ENCODE measurements around the gene PF4V1. TPM values are rescaled to one million over a fixed set of nuclear protein-coding genes. Genes with fewer than 3 reads are reported as not detected.

PF4V1 gene
- total RNA-seq, 1 experiment from 2014 or later = not detected

GRCh38 chr4:73891326-73891725, 38.2 kb downstream of the PF4V1 start:
- POLR2A ChIA-PET = interaction anchor here (0.7 to 2.3 kb wide), 7 partner anchors 8 to 299 kb away, joined by 3 to 10 read pairs (median 3); no protein-coding TSS in a partner anchor
- no TSS peak for BruUV-seq (replicated peaks)
- H3K36me3 Mint-ChIP-seq (ENCODE audit: insufficient read depth, unreplicated experiment) = no peaks in the 10 kb centered on the region
- DNase-seq (ENCODE audit: unreplicated experiment) = no peak
- H3K27ac Mint-ChIP-seq (ENCODE audit: low read depth, unreplicated experiment) = peak overlapping the region; percentile 71
- CTCF ChIA-PET = interaction anchor here (0.7 kb wide), 1 partner anchor 276 kb away, joined by 3 read pairs; no protein-coding TSS in a partner anchor
- TF ChIP-seq CTCF (IDR thresholded peaks at IDR 0.05; ENCODE audit: unreplicated experiment) = no peak
- H3K4me1 Mint-ChIP-seq (ENCODE audit: insufficient read depth, unreplicated experiment) = peaks cover 47% of the 10 kb centered on the region
- no peaks in the 10 kb centered on the region for H3K9me3 Mint-ChIP-seq (ENCODE audit: unreplicated experiment)
- no peak overlapping the region for H3K4me3 Mint-ChIP-seq (ENCODE audit: unreplicated experiment)
- intact Hi-C loops (cut with micrococcal nuclease) = no loop called here
- H3K27me3 Mint-ChIP-seq (ENCODE audit: insufficient read depth, unreplicated experiment) = no peaks in the 10 kb centered on the region

- peak overlapping the region; percentile 71 for H3K27ac Mint-ChIP-seq (ENCODE audit: low read depth, unreplicated experiment)
- ChIA-PET POLR2A (interaction anchor here (0.7 to 2.3 kb wide), 7 partner anchors 8 to 300 kb away, joined by 3 to 10 read pairs (median 3); no protein-coding TSS in a partner anchor), CTCF (interaction anchor here (0.6 to 0.7 kb wide), 2 partner anchors 276 to 809 kb away, joined by 3 read pairs; no protein-coding TSS in a partner anchor)
- intact Hi-C loops (cut with micrococcal nuclease) = no loop called here
- BruUV-seq (replicated peaks) = TSS peak; percentile 40
- H3K27me3 Mint-ChIP-seq (ENCODE audit: insufficient read depth, unreplicated experiment) = no peaks in the 10 kb centered on the region
- peak; percentile 76 for DNase-seq (ENCODE audit: unreplicated experiment)
- H3K4me3 Mint-ChIP-seq (ENCODE audit: unreplicated experiment) = peak overlapping the region; percentile 5
- H3K9me3 Mint-ChIP-seq (ENCODE audit: unreplicated experiment) = no peaks in the 10 kb centered on the region
- peaks cover 45% of the 10 kb centered on the region for H3K4me1 Mint-ChIP-seq (ENCODE audit: insufficient read depth, unreplicated experiment)
- TF ChIP-seq CTCF (IDR thresholded peaks at IDR 0.05; ENCODE audit: unreplicated experiment) = no peak
- H3K36me3 Mint-ChIP-seq (ENCODE audit: insufficient read depth, unreplicated experiment) = no peaks in the 10 kb centered on the region
Observed at GRCh38 chr4:73891739-73892405, 38.8 kb downstream of the PF4V1 start.

- TF ChIP-seq CTCF (IDR thresholded peaks at IDR 0.05; ENCODE audit: unreplicated experiment) = no peak
- peaks cover 45% of the 10 kb centered on the region for H3K4me1 Mint-ChIP-seq (ENCODE audit: insufficient read depth, unreplicated experiment)
- H3K27me3 Mint-ChIP-seq (ENCODE audit: insufficient read depth, unreplicated experiment) = no peaks in the 10 kb centered on the region
- POLR2A ChIA-PET = interaction anchor here (0.7 kb wide), 1 partner anchor 19 kb away, joined by 4 read pairs; no protein-coding TSS in a partner anchor
- H3K4me3 Mint-ChIP-seq (ENCODE audit: unreplicated experiment) = no peak overlapping the region
- DNase-seq (ENCODE audit: unreplicated experiment) = no peak
- CTCF ChIA-PET = no interaction called here
- H3K36me3 Mint-ChIP-seq (ENCODE audit: insufficient read depth, unreplicated experiment) = no peaks in the 10 kb centered on the region
- no TSS peak for BruUV-seq (replicated peaks)
- intact Hi-C loops (cut with micrococcal nuclease) = no loop called here
- no peaks in the 10 kb centered on the region for H3K9me3 Mint-ChIP-seq (ENCODE audit: unreplicated experiment)
- H3K27ac Mint-ChIP-seq (ENCODE audit: low read depth, unreplicated experiment) = no peak overlapping the region
Observed at GRCh38 chr4:73892966-73893365, 39.9 kb downstream of the PF4V1 start.

- H3K27ac Mint-ChIP-seq (ENCODE audit: low read depth, unreplicated experiment) = no peak overlapping the region
Observed at GRCh38 chr4:73894001-73894400, 40.9 kb downstream of the PF4V1 start.

More at GRCh38 chr4:73894001-73894400, 40.9 kb downstream of the PF4V1 start:
- H3K36me3 Mint-ChIP-seq (ENCODE audit: insufficient read depth, unreplicated experiment) = no peaks in the 10 kb centered on the region
- no peaks in the 10 kb centered on the region for H3K9me3 Mint-ChIP-seq (ENCODE audit: unreplicated experiment)
- H3K27me3 Mint-ChIP-seq (ENCODE audit: insufficient read depth, unreplicated experiment) = no peaks in the 10 kb centered on the region
- H3K4me3 Mint-ChIP-seq (ENCODE audit: unreplicated experiment) = no peak overlapping the region
- BruUV-seq (replicated peaks) = no TSS peak
- ChIA-PET POLR2A (interaction anchor here (0.6 to 1.8 kb wide), 4 partner anchors 9 to 218 kb away, joined by 3 to 8 read pairs (median 6); no protein-coding TSS in a partner anchor), CTCF (interaction anchor here (1.3 to 1.9 kb wide), 2 partner anchors 8 to 29 kb away, joined by 3 to 10 read pairs; no protein-coding TSS in a partner anchor)
- H3K4me1 Mint-ChIP-seq (ENCODE audit: insufficient read depth, unreplicated experiment) = peaks cover 46% of the 10 kb centered on the region
- intact Hi-C loops (cut with micrococcal nuclease) = no loop called here
- no peak for DNase-seq (ENCODE audit: unreplicated experiment)
- no peak for TF ChIP-seq CTCF (IDR thresholded peaks at IDR 0.05; ENCODE audit: unreplicated experiment)

All from MCF 10A (cell line).